Nephron progenitor cell (in vitro differentiated cells): Measurements from ENCODE around the gene ABHD8.
A peak's percentile ranks its signal among the peaks of the same experiment; 100 is the strongest.

Experiments
- DNase-seq: peaks from one replicate; pipeline ENCODE4 v3.0.0; 2021
- H3K27ac Mint-ChIP-seq: 2 replicates; pipeline ENCODE4 v1.8.0; 2021; ENCODE audit warnings: mild to moderate bottlenecking, moderate library complexity, mixed read lengths
- H3K27me3 Mint-ChIP-seq: 2 replicates; pipeline ENCODE4 v1.8.0; 2021; ENCODE audit warnings: mild to moderate bottlenecking, low read depth, mixed read lengths; ENCODE audit not compliant: poor library complexity
- H3K36me3 Mint-ChIP-seq: 2 replicates; pipeline ENCODE4 v1.8.0; 2021; ENCODE audit warnings: low read depth, mixed read lengths
- H3K4me1 Mint-ChIP-seq: 2 replicates; pipeline ENCODE4 v1.8.0; 2021; ENCODE audit warnings: mixed read lengths
- H3K4me3 Mint-ChIP-seq: 2 replicates; pipeline ENCODE4 v1.8.0; 2021; ENCODE audit warnings: mild to moderate bottlenecking, moderate library complexity, mixed read lengths
- H3K9me3 Mint-ChIP-seq: 2 replicates; pipeline ENCODE4 v1.8.0; 2021; ENCODE audit warnings: mild to moderate bottlenecking, moderate library complexity, mixed read lengths
- CTCF ChIP-seq: fragments of 200-600 bp; sonication (generic); IDR thresholded peaks from 2 replicates; pipeline ENCODE4 v1.5.0; 2021; ENCODE audit warnings: antibody characterized with exemption

The ABHD8 gene

GRCh38 chr19:17309965-17310461 lies 6.8 kb upstream of the ABHD8 start:
- no peak for TF ChIP-seq CTCF
- peak overlapping the region; percentile 84 for H3K27ac Mint-ChIP-seq
- no peak for DNase-seq
- peak overlapping the region; percentile 93 for H3K4me3 Mint-ChIP-seq
- H3K4me1 Mint-ChIP-seq = peaks cover 43% of the 10 kb centered on the region
- no peaks in the 10 kb centered on the region for H3K9me3 Mint-ChIP-seq
- H3K27me3 Mint-ChIP-seq = no peaks in the 10 kb centered on the region
- H3K36me3 Mint-ChIP-seq = peaks cover 15% of the 10 kb centered on the region

- peak within 1 kb of the TSS; percentile 84 for H3K27ac Mint-ChIP-seq
- no peak for TF ChIP-seq CTCF
- H3K4me3 Mint-ChIP-seq = peak within 1 kb of the TSS; percentile 93
- no peaks in the 10 kb centered on the region for H3K27me3 Mint-ChIP-seq
- H3K36me3 Mint-ChIP-seq = peaks cover 14% of the 10 kb centered on the region
- peaks cover 49% of the 10 kb centered on the region for H3K4me1 Mint-ChIP-seq
- no peaks in the 10 kb centered on the region for H3K9me3 Mint-ChIP-seq
- DNase-seq = peak; percentile 97
Measured at GRCh38 chr19:17309198-17309964, 6.2 kb upstream of the ABHD8 start, which contains the start of gene DDA1. DDA1 (plus strand) TSS chr19:17309563; CDS start chr19:17309655, 92 bp downstream.

GRCh38 chr19:17307876-17308377 lies 4.7 kb upstream of the ABHD8 start:
- peaks cover 57% of the 10 kb centered on the region for H3K4me1 Mint-ChIP-seq
- no peak overlapping the region for H3K27ac Mint-ChIP-seq
- H3K36me3 Mint-ChIP-seq = peaks cover 6% of the 10 kb centered on the region
- no peak for TF ChIP-seq CTCF
- no peaks in the 10 kb centered on the region for H3K27me3 Mint-ChIP-seq
- DNase-seq = no peak
- no peaks in the 10 kb centered on the region for H3K9me3 Mint-ChIP-seq
- peak overlapping the region; percentile 86 for H3K4me3 Mint-ChIP-seq

GRCh38 chr19:17306285-17306714 lies 3.1 kb upstream of the ABHD8 start:
- Mint-ChIP-seq H3K9me3 (no peaks in the 10 kb centered on the region), H3K27me3 (peaks cover 3% of the 10 kb centered on the region), H3K4me1 (peaks cover 57% of the 10 kb centered on the region), H3K4me3 (peak overlapping the region; percentile 86), H3K27ac (peak overlapping the region; percentile 61), H3K36me3 (peaks cover under 1% of the 10 kb centered on the region)
- no peak for TF ChIP-seq CTCF
- DNase-seq = peak; percentile 63

GRCh38 chr19:17305517-17306284 lies 2.5 kb upstream of the ABHD8 start, which contains the start of gene MRPL34:
MRPL34 (plus strand) TSS chr19:17305872; CDS start chr19:17305893, 21 bp downstream.
- DNase-seq = peak; percentile 96
- H3K4me3 Mint-ChIP-seq = peak within 1 kb of the TSS; percentile 86
- peaks cover 53% of the 10 kb centered on the region for H3K4me1 Mint-ChIP-seq
- H3K27ac Mint-ChIP-seq = peak within 1 kb of the TSS; percentile 97
- peaks cover 2% of the 10 kb centered on the region for H3K36me3 Mint-ChIP-seq
- H3K27me3 Mint-ChIP-seq = peaks cover 3% of the 10 kb centered on the region
- TF ChIP-seq CTCF = peak; percentile 69
- no peaks in the 10 kb centered on the region for H3K9me3 Mint-ChIP-seq
